Spleen (tissue), 7 donors: Measurements from ENCODE around the gene EXTL2.

Experiments
- POLR2A ChIP-seq, 3 donors: fragments of 450-650 bp; IDR thresholded peaks; one replicate each; pipeline ENCODE4 v1.5.1; 2017; ENCODE audit warnings: antibody characterized with exemption in 3 of 3, mild to moderate bottlenecking in 1 of 3
- TF ChIP-seq, protein P1 (sequence below), 11 experiments: fragments of 200-600 bp in 7 of 11; fragments of 450-650 bp in 4 of 11; sonication (generic) in 4 of 11; IDR thresholded peaks in 8 of 11; conservative IDR thresholded peaks in 3 of 11; 1 replicate in 7 of 11; 2 replicates in 4 of 11; pipeline versions ENCODE4 v1.4.0 to v1.8.0; 2016 to 2021; ENCODE audit warnings: antibody characterized with exemption in 11 of 11, inconsistent platforms in 4 of 11, mild to moderate bottlenecking in 1 of 11
- donor health status: DM: no; HTN: no; CAD: no; lungs with moderate emphysema.
- donor health status: DM: no; HTN: no; CAD: no.
- donor health status: DM: no; HTN: no; CAD: no.

DNA sequence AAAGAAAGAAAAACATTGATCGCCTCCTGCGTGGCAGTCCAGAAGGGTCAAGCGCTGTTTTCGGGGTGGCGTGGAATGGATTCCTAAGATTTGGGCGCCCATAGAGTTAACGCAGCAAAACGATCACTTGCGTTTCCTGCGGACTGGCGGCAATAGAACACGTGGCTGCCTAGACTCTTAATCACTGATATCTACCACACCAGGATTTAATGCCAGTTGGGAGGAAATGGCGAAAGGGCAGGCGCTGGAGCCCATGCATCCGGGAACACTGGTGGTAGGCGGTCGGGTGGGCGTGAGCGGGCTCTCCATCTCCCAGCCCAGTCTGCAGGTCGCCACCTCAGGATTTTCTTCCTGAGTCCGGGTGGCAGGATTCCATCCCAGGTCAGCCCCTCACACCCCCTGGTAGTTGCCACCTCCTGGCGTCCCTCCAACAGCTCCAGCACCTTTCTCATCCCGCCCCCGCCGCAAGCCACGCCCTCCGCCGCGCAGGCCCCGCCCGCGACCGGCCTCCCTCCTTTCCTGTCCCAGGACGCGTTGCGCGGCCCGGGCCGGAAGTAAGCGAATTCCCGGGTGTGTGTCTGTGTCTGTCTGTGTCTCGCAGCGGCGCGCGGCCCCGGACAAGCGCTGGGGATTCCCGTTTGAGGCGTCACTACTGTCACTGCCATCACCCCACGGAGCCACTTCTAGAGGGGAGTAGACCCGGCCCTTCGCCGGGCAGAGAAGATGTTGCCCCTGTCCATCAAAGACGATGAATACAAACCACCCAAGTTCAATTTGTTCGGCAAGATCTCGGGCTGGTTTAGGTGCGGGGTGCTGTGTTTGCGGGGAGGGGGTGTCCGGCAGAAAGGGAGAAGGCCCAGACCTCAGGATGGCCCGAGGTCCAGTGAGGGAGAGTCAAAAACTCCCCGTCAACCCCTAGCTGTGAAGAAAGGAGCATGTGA is 1.2 kb upstream of the EXTL2 start, which contains the start of gene SLC30A7:
- TF ChIP-seq, protein P1, sequence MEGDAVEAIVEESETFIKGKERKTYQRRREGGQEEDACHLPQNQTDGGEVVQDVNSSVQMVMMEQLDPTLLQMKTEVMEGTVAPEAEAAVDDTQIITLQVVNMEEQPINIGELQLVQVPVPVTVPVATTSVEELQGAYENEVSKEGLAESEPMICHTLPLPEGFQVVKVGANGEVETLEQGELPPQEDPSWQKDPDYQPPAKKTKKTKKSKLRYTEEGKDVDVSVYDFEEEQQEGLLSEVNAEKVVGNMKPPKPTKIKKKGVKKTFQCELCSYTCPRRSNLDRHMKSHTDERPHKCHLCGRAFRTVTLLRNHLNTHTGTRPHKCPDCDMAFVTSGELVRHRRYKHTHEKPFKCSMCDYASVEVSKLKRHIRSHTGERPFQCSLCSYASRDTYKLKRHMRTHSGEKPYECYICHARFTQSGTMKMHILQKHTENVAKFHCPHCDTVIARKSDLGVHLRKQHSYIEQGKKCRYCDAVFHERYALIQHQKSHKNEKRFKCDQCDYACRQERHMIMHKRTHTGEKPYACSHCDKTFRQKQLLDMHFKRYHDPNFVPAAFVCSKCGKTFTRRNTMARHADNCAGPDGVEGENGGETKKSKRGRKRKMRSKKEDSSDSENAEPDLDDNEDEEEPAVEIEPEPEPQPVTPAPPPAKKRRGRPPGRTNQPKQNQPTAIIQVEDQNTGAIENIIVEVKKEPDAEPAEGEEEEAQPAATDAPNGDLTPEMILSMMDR (IDR thresholded peaks at IDR 0.05 in 8 of 11, conservative IDR thresholded peaks at IDR 0.05 in 3 of 11) = no peak
- TF ChIP-seq POLR2A (IDR thresholded peaks at IDR 0.05) = peak in 2 of 3 donors; percentile 41 to 53
